MCF 10A (cell line): ENCODE data around the gene MARK3. TPM values are rescaled to one million over a fixed set of nuclear protein-coding genes. Genes with fewer than 3 reads are reported as not detected.
"Not testable (repeated sequence)": the region's sequence is repeated elsewhere in the genome, so short reads cannot be mapped to it uniquely, and the experiment has no call there.

Source experiments
- BruUV-seq: library from RNA; stranded (reverse); fragments of 400-500 nt; replicated peaks from 2 replicates; lab custom pipeline; 2021; lab: Mats Ljungman, UMichigan
- CTCF ChIA-PET: fragments of 300-600 bp; sonication (Branson Sonifier 250); formaldehyde crosslinking; extraction: SDS; loops from one replicate; lab custom pipeline; 2021; ENCODE audit warnings: antibody characterized with exemption, inconsistent platforms; lab: Yijun Ruan, JAX
- POLR2A ChIA-PET: fragments of 300-600, 350-650 bp; sonication (Branson Sonifier 250); formaldehyde crosslinking; extraction: SDS; loops from one replicate; lab custom pipeline; 2020; ENCODE audit warnings: antibody characterized with exemption, inconsistent platforms; lab: Yijun Ruan, JAX
- DNase-seq: peaks from one replicate; pipeline ENCODE4 v3.0.0-alpha.2; 2018; ENCODE audit not compliant: unreplicated experiment
- H3K27ac Mint-ChIP-seq: one replicate; pipeline ENCODE4 v1.8.0; 2022; ENCODE audit warnings: mild to moderate bottlenecking, low read depth, mixed read lengths; ENCODE audit not compliant: unreplicated experiment
- H3K27me3 Mint-ChIP-seq: one replicate; pipeline ENCODE4 v1.8.0; 2022; ENCODE audit warnings: mixed read lengths; ENCODE audit not compliant: insufficient read depth, unreplicated experiment
- H3K36me3 Mint-ChIP-seq: one replicate; pipeline ENCODE4 v1.8.0; 2022; ENCODE audit warnings: mild to moderate bottlenecking, moderate library complexity, mixed read lengths; ENCODE audit not compliant: insufficient read depth, unreplicated experiment
- H3K4me1 Mint-ChIP-seq: one replicate; pipeline ENCODE4 v1.8.0; 2022; ENCODE audit warnings: mixed read lengths; ENCODE audit not compliant: insufficient read depth, unreplicated experiment
- H3K4me3 Mint-ChIP-seq: one replicate; pipeline ENCODE4 v1.8.0; 2022; ENCODE audit warnings: mild to moderate bottlenecking, moderate library complexity, mixed read lengths; ENCODE audit not compliant: unreplicated experiment
- H3K9me3 Mint-ChIP-seq: one replicate; pipeline ENCODE4 v1.8.0; 2022; ENCODE audit warnings: mixed read lengths; ENCODE audit not compliant: unreplicated experiment
- CTCF ChIP-seq: fragments of 200-600 bp; IDR thresholded peaks from one replicate; pipeline ENCODE4 v1.8.0; 2022; ENCODE audit warnings: antibody characterized with exemption, mild to moderate bottlenecking; ENCODE audit not compliant: unreplicated experiment
- intact Hi-C: fragments of 100-400 bp; cut with micrococcal nuclease; formaldehyde crosslinking; loops from 2 replicates; pipeline ENCODE4 v1.14.1; 2022
- total RNA-seq: library from RNA; stranded (reverse); gene quantifications from 2 replicates; pipeline ENCODE4 v1.2.3, GENCODE V29; 2022

The MARK3 gene
- total RNA-seq, 1 experiment from 2014 or later, result 130 TPM

GRCh38 chr14:103508521-103509329 is 123.5 kb downstream of the MARK3 start:
- H3K9me3 Mint-ChIP-seq, result no peaks in the 10 kb centered on the region
- no peak for TF ChIP-seq CTCF
- H3K4me3 Mint-ChIP-seq, result no peak overlapping the region
- H3K27ac Mint-ChIP-seq, result no peak overlapping the region
- no peak for DNase-seq
- intact Hi-C loops, result no loop called here
- CTCF ChIA-PET, result interaction anchor here (0.7 to 2.2 kb wide), 6 partner anchors 10 to 52 kb away, joined by 3 to 10 read pairs (median 3); no protein-coding TSS in a partner anchor
- BruUV-seq, result no TSS peak
- peaks cover 79% of the 10 kb centered on the region for H3K36me3 Mint-ChIP-seq
- H3K4me1 Mint-ChIP-seq, result peaks cover 16% of the 10 kb centered on the region
- POLR2A ChIA-PET, result interaction anchor here (0.6 kb wide), 1 partner anchor 22 kb away, joined by 3 read pairs; no protein-coding TSS in a partner anchor
- no peaks in the 10 kb centered on the region for H3K27me3 Mint-ChIP-seq

GRCh38 chr14:103509864-103510723 is 124.9 kb downstream of the MARK3 start:
- DNase-seq, result no peak
- peaks cover 70% of the 10 kb centered on the region for H3K36me3 Mint-ChIP-seq
- no TSS peak for BruUV-seq
- peaks cover 19% of the 10 kb centered on the region for H3K4me1 Mint-ChIP-seq
- ChIA-PET POLR2A (interaction anchor here (0.6 to 1.1 kb wide), 2 partner anchors 9 to 14 kb away, joined by 3 read pairs; no protein-coding TSS in a partner anchor), CTCF (interaction anchor here (0.6 to 2.4 kb wide), 10 partner anchors 8 to 622 kb away, joined by 3 to 14 read pairs (median 3); no protein-coding TSS in a partner anchor)
- H3K27ac Mint-ChIP-seq, result peak overlapping the region; percentile 49
- TF ChIP-seq CTCF, result no peak
- no peaks in the 10 kb centered on the region for H3K27me3 Mint-ChIP-seq
- H3K9me3 Mint-ChIP-seq, result no peaks in the 10 kb centered on the region
- intact Hi-C loops, result no loop called here
- no peak overlapping the region for H3K4me3 Mint-ChIP-seq

GRCh38 chr14:103510724-103511693 is 125.8 kb downstream of the MARK3 start:
- intact Hi-C loops, result no loop called here
- TF ChIP-seq CTCF, result no peak
- Mint-ChIP-seq H3K27me3 (no peaks in the 10 kb centered on the region), H3K9me3 (no peaks in the 10 kb centered on the region), H3K4me1 (peaks cover 19% of the 10 kb centered on the region), H3K27ac (peak overlapping the region; percentile 49), H3K4me3 (no peak overlapping the region), H3K36me3 (peaks cover 61% of the 10 kb centered on the region)
- no TSS peak for BruUV-seq
- no peak for DNase-seq
- POLR2A ChIA-PET, result interaction anchor here (0.6 to 3.5 kb wide), 4 partner anchors 10 to 30 kb away, joined by 3 to 30 read pairs (median 5); no protein-coding TSS in a partner anchor
- CTCF ChIA-PET, result interaction anchor here (0.6 to 2.4 kb wide), 5 partner anchors 8 to 113 kb away, joined by 3 to 14 read pairs (median 4); no protein-coding TSS in a partner anchor

DNA sequence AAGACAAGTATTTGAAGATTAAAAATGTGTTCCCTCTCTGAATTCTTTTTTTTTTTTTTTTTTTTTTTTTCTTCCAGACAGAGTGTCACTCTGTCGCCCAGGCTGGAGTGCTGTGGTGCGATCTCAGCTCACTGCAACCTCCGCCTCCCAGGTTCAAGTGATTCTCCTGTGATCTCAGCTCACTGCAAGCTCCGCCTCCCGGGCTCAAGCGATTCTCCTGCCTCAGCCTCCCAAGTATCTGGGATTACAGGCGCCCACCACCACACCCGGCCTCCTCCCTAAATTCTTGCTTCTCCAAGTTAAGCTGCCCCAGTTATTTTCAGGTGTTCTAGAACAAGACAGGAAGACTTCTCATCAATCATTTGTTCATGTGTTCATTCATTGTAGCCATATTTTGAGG is 127.0 kb downstream of the MARK3 start:
- H3K27me3 Mint-ChIP-seq, BruUV-seq, DNase-seq, intact Hi-C loops, H3K9me3 Mint-ChIP-seq: not testable (repeated sequence)
- ChIA-PET POLR2A (interaction anchor here (0.5 to 3.5 kb wide), 5 partner anchors 9 to 29 kb away, joined by 3 to 30 read pairs (median 4); no protein-coding TSS in a partner anchor), CTCF (interaction anchor here (1.1 to 2.4 kb wide), 2 partner anchors 13 to 49 kb away, joined by 3 to 14 read pairs; no protein-coding TSS in a partner anchor)
- Mint-ChIP-seq H3K4me1 (peaks cover 19% of the 10 kb centered on the region), H3K27ac (peak overlapping the region; percentile 84), H3K4me3 (peak overlapping the region; percentile 55), H3K36me3 (peaks cover 50% of the 10 kb centered on the region)
